Measurements from ENCODE around the gene SLC12A2. TPM values are rescaled to one million over a fixed set of nuclear protein-coding genes. Genes with fewer than 3 reads are reported as not detected.

Gene SLC12A2
- polyA plus RNA-seq, 1 donor (not counting 4 experiments of a cell fraction or from before 2014, with no cell fraction given): 15.5 TPM

GRCh38 chr5:128213833-128214232 lies 130.3 kb downstream of the SLC12A2 start:
- FAIRE-seq (no peak), DNase-seq (ENCODE audit: low read depth, low spot score) (no peak)
- Histone ChIP-seq H3K79me2 (ENCODE audit: control insufficient read depth, insufficient read depth, low read length) (no peaks in the 10 kb centered on the region), H2AFZ (ENCODE audit: control insufficient read depth, low read length) (no peak overlapping the region), H3K4me2 (ENCODE audit: control insufficient read depth, extremely low read depth, insufficient read depth, low read depth, low read length) (no peak overlapping the region), H3K27me3 (ENCODE audit: control insufficient read depth, extremely low read depth, insufficient read depth, low read length) (no peaks in the 10 kb centered on the region), H3K4me1 (ENCODE audit: control insufficient read depth, extremely low read depth, insufficient read depth, low read length) (peaks cover 3% of the 10 kb centered on the region), H3K9ac (ENCODE audit: control insufficient read depth, extremely low read depth, insufficient read depth, low read length) (no peak overlapping the region), H4K20me1 (ENCODE audit: control insufficient read depth, extremely low read depth, insufficient read depth, low read length) (no peaks in the 10 kb centered on the region), H3K9me3 (ENCODE audit: control insufficient read depth, low read depth, low read length) (no peaks in the 10 kb centered on the region), H3K27ac (ENCODE audit: control insufficient read depth, insufficient read depth, low read length) (no peak overlapping the region), H3K36me3 (ENCODE audit: control insufficient read depth in 2 of 2, extremely low read depth in 1 of 2, insufficient read depth in 2 of 2, low read length in 2 of 2) (no peaks in the 10 kb centered on the region), H3K4me3 (ENCODE audit: control insufficient read depth in 2 of 3, extremely low read depth in 1 of 3, insufficient read depth in 2 of 3, low read depth in 1 of 3, low read length in 3 of 3) (no peak overlapping the region), H3K9me1 (ENCODE audit: control insufficient read depth, extremely low read depth, insufficient read depth, low read length) (no peaks in the 10 kb centered on the region)
- no peak for TF ChIP-seq EZH2 (IDR thresholded peaks at IDR 0.05; ENCODE audit: low read length)
- no peak for TF ChIP-seq CTCF (optimal IDR thresholded peaks at IDR 0.05 in 1 of 3, IDR thresholded peaks at IDR 0.05 in 1 of 3, conservative IDR thresholded peaks at IDR 0.05 in 1 of 3; ENCODE audit: extremely low read depth in 1 of 3, insufficient read depth in 2 of 3, low read length in 3 of 3)
- dilution Hi-C loops (cut with MboI; ENCODE audit: extremely low pct_ligation_motif_present, low sequenced_read_pairs): no loop called here

GRCh38 chr5:128216285-128216684 lies 132.7 kb downstream of the SLC12A2 start:
- Histone ChIP-seq H3K79me2 (ENCODE audit: control insufficient read depth, insufficient read depth, low read length) (no peaks in the 10 kb centered on the region), H3K9me1 (ENCODE audit: control insufficient read depth, extremely low read depth, insufficient read depth, low read length) (no peaks in the 10 kb centered on the region), H3K4me3 (ENCODE audit: control insufficient read depth in 2 of 3, extremely low read depth in 1 of 3, insufficient read depth in 2 of 3, low read depth in 1 of 3, low read length in 3 of 3) (no peak overlapping the region), H3K27ac (ENCODE audit: control insufficient read depth, insufficient read depth, low read length) (no peak overlapping the region), H2AFZ (ENCODE audit: control insufficient read depth, low read length) (no peak overlapping the region), H3K27me3 (ENCODE audit: control insufficient read depth, extremely low read depth, insufficient read depth, low read length) (no peaks in the 10 kb centered on the region), H3K9ac (ENCODE audit: control insufficient read depth, extremely low read depth, insufficient read depth, low read length) (no peak overlapping the region), H3K4me1 (ENCODE audit: control insufficient read depth, extremely low read depth, insufficient read depth, low read length) (peaks cover 3% of the 10 kb centered on the region), H4K20me1 (ENCODE audit: control insufficient read depth, extremely low read depth, insufficient read depth, low read length) (no peaks in the 10 kb centered on the region), H3K36me3 (ENCODE audit: control insufficient read depth in 2 of 2, extremely low read depth in 1 of 2, insufficient read depth in 2 of 2, low read length in 2 of 2) (no peaks in the 10 kb centered on the region), H3K9me3 (ENCODE audit: control insufficient read depth, low read depth, low read length) (no peaks in the 10 kb centered on the region), H3K4me2 (ENCODE audit: control insufficient read depth, extremely low read depth, insufficient read depth, low read depth, low read length) (no peak overlapping the region)
- DNase-seq (ENCODE audit: low read depth, low spot score) (no peak), FAIRE-seq (no peak)
- dilution Hi-C loops (cut with MboI; ENCODE audit: extremely low pct_ligation_motif_present, low sequenced_read_pairs): no loop called here
- no peak for TF ChIP-seq CTCF (optimal IDR thresholded peaks at IDR 0.05 in 1 of 3, IDR thresholded peaks at IDR 0.05 in 1 of 3, conservative IDR thresholded peaks at IDR 0.05 in 1 of 3; ENCODE audit: extremely low read depth in 1 of 3, insufficient read depth in 2 of 3, low read length in 3 of 3)
- no peak for TF ChIP-seq EZH2 (IDR thresholded peaks at IDR 0.05; ENCODE audit: low read length)

Measured in keratinocyte (primary cell).